GM19025 (cell line): ENCODE measurements around the gene HMGB4.

ENCODE experiments used
- ATAC-seq: cut with Tn5 transposase; IDR thresholded peaks from one replicate; pipeline ENCODE4 v1.9.1; 2021; ENCODE audit warnings: mild to moderate bottlenecking, low read depth, moderate library complexity; ENCODE audit not compliant: unreplicated experiment

HMGB4 gene, protein sequence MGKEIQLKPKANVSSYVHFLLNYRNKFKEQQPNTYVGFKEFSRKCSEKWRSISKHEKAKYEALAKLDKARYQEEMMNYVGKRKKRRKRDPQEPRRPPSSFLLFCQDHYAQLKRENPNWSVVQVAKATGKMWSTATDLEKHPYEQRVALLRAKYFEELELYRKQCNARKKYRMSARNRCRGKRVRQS

DNA sequence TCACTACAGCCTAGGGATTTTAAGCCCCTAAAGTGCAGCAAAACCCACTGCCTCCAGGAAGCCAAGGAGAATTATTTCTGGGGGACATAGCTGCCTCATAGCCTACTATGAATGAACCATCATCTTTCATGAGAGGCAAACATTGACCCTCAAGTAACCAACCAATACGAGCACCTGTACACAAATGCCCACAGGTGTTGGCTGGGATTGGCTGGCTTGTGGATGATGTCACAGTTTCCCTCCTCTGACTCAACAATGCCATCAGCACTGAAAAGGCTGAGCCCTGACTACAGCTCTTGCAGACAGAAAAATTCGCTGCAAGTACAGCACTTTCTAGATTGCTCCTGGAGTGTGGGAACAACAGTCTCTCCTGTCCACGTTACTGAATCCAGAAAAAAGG is at the start of gene HMGB4:
Gene HMGB4, plus strand, starts transcription at position 301 of the 400 bp plus-strand sequence. CDS start 113 bp downstream, outside the sequence.
- no peak for ATAC-seq

GRCh38 chr1:33814166-33814565 is 49.7 kb upstream of the HMGB4 start:
- no peak for ATAC-seq

DNA sequence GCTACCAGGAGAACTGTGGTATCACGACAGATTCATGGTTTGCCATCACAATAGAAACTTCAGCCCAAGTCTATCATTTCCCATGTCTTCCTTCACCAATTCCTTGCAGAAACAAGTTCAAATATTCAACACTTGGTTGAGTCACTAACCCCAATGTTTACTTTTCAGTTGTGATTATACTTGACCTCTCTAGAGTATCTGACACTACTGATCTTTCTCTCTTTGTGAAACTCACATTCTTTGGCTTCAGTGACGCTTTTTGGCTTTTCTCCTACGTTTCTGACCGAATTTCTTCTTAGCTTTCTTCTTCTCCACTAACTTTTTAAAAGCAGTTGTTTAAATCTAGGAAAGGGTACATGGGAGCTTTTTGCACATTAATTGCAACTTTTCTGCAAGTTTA is 48.8 kb upstream of the HMGB4 start:
- ATAC-seq, result no peak

DNA sequence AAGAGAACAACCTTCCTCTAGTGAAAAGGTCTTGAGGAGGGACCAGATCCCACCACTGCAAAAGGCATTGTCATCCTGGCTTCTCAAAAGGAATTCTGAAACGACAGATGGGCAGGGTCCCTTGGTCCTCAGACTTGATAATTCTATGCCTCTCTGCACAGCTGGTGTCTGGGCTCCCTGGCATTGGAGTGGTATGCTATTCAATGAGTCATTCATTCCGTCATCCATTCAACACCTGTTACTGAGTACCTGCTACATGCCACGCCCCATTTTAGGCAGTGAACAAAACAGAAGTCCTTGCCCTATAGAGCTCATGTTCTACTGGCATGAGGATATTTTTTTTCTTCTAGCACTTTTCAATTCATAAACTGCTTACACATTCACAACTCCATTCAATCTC is 45.8 kb upstream of the HMGB4 start:
- no peak for ATAC-seq

- no peak for ATAC-seq
Measured at GRCh38 chr1:33819290-33819912, 44.5 kb upstream of the HMGB4 start.

DNA sequence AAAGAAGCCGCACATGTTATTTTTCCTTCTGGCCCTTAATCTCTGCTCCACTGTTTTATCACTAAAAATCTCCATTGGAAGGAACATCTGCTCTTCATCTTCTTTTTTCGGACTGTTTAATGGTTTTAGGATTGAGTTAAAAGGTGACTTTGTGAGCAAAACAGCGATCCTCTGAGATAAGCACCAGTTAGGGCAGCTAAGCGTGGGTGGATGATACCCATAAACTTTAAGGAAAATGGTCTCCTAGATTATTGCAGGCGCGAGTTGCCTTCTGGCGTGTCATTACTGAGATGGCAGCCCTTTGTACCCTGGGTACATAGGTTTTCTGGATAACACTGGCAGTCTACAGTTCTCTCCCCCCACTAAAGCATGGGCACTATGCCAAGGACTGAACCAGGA is 44.0 kb upstream of the HMGB4 start:
- no peak for ATAC-seq

DNA sequence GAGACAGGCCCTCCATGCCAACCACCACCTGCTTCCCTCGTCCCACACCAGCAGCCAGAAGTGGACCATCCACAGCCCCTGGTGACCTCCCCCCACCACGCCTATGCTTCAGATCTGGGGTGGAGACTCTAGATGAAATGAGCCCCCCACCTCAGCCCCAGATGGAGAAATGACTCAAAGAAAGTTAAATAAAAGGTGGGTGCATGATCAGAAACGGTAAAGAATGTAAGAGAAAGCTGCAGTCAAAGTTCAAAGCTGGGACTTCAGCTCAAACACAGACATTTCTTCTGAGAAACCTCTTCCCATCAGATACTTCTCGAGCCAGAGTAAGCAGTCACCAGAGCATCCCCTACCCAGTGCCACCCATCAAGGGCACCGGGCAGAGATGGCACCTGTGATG is 43.1 kb upstream of the HMGB4 start:
- ATAC-seq, result no peak

DNA sequence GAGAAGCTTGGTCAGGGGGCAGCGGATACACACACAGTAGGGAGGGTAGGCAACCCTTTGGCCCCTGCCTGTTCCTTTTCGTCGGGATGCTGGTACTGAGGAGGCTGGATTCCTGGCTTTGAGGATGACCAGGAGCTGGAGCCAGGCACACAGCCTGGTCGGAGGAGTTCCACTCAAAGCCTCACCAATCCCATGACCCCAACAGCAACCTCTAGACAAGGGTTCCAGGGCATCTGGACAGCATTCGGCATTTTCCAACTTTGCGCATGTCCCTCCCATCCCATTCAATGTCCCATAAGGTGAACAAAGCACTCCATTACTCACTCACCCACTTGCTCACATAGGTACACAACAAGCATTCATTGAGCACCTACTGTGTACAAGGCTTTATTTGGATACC is 42.6 kb upstream of the HMGB4 start:
- no peak for ATAC-seq

GRCh38 chr1:33822396-33822795 is 41.5 kb upstream of the HMGB4 start:
- no peak for ATAC-seq

DNA sequence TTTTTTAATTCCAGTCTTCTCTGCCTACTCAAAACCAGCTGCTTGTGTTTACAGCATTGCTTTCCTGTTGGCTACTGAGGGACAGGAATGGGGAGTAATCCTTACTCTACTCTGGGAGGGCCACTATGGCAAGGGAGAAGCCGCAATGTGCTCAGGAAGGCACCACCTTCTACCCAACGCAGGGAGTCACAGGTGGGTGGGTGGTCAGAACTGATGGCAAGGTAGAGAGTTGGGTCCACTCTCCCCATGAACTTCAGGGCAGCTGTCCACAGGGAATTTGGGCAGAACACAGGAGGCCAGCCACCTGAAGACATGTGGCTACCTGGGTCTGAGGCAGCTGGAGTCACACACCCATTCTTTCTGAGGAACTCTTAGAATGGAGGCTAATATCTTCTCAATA is 40.5 kb upstream of the HMGB4 start:
- ATAC-seq, result no peak

DNA sequence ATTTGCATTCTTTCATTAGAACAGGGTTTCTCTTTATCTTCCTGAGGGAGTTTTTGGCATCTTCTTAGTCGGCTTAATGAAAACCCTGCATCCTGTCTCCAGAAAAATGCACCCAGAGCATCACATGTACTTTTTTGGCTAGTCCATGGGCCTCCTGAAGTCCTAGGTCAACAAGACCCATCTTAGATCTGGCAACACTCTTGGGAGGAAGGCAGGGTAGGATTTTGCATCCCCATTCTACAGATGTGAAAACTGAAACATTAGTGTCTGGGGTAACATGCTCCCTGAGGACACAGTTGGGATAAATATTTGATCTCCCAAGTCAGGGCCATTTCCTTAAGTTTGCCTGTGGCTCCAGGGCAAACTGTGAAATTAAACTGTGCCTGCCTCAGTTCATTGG is 40.0 kb upstream of the HMGB4 start:
- ATAC-seq, result no peak

DNA sequence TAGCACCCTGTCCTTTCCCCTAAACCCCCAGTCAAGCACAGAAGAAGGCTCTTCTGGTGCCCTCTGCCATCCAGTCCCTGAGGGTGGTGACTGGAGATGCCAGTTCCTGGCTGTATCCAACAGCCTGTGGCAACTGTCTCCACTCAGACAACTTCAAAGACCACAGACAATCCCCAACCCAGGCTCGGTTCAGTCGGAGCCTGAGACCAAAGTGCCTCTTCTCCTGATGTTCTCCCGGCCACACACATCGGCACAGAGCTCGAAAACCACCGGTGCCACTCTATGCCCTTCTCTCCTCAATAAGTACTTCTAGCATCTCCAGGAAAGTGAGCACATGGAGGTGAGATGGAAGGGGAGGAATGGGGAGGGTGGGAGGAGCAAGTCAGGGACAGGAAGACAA is 39.6 kb upstream of the HMGB4 start:
- no peak for ATAC-seq

DNA sequence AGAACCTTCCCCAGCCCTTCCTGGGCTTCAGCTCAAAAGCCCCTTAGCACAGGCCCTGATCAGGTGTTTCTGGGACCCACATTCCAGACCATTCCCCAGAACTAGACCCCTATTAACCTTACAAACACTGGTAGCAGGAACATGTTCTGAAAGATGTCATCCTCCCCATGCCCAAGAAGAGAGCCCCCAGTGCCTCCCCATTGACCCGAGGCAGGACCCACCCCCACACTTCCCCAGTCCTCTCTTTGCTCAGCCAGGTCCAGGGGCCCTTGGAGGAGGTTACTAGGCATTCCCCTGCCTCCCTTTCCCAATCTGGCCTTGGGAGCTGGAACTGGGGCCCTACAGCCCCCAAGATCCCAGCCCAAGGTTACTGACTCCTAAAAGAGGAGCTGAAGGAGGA is 38.9 kb upstream of the HMGB4 start:
- no peak for ATAC-seq

DNA sequence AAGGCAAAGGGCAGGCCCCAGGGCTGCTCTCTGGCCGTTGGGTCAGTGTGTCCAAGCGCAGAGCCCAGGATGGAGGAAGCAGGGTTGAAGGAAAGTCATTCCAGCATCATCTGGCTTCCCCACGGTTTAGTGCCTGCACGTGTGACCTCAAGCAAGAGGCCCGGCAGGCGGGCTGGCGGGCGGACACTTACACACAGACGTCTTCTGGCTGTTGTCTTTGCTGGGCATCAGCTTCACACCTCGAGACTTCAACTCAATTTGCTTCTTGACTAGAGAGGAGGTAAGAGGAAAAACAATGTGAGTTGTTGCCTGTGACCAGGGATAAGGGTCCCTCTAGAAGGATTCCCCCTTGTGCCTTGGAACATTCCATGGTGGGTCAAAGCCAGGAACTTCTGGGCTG is 38.4 kb upstream of the HMGB4 start:
- ATAC-seq, result no peak

- ATAC-seq, result no peak
Measured at GRCh38 chr1:33826311-33826710, 37.6 kb upstream of the HMGB4 start.

GRCh38 chr1:33826711-33827110 is 37.2 kb upstream of the HMGB4 start:
- no peak for ATAC-seq

- ATAC-seq, result no peak
Measured at GRCh38 chr1:33828059-33828458, 35.8 kb upstream of the HMGB4 start.

DNA sequence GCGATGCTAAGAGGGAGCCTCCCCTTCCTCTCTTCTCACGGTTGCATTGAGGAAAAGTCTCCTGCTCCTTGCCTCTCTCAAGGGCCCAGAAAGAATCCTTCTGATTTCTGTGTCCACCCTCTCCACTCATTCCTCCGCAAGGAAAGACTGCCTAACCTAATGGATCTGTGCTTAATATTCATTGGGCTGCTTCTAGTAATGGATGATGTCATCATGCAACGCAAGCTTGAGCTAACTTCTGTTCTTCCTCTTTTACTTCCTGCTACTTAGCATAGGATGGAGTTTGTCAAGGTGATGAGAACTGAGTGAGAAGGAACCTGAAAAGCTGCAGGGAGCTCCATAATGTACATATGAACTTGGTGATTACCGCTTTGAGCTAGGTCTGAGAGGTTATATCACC is 35.2 kb upstream of the HMGB4 start:
- ATAC-seq, result no peak

DNA sequence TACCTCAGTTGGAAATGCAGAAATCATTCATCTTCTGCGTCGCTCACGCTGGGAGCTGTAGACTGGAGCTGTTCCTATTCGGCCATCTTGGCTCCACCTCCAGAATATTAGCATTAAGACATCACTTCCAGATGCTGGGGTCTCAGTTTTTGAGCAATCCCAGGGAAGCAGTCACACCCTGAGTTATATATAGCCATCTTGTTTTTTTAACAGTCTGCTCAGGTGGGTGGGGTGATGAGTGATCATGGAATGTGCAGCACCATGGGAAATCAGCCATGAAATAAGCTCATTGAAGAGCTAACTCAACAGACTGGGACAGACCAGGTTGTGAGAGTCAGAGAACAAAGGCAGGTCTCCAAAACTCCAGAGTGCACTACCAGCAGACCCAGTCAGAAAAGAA is 27.0 kb upstream of the HMGB4 start:
- no peak for ATAC-seq

DNA sequence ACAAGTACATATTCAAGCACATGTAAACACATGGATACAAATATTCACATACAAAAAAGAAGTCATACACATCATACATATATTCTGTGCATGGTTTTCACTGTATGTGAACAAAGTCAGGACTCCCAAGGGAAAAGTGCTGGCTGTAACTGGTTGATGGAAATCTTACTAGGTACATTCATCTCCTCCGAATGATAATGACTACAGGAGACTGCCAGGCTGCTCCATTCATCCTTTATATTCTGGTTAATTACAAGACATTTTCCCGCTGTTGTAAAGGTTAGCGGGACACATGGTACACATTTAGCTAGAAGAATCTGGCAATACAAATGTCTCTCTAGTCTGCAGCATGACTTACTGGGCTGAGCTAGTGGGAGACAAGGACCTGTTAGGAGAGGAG is 26.2 kb upstream of the HMGB4 start:
- ATAC-seq, result no peak

- ATAC-seq, result no peak
Measured at GRCh38 chr1:33841494-33841893, 22.4 kb upstream of the HMGB4 start.

- ATAC-seq, result no peak
Measured at GRCh38 chr1:33842348-33842747, 21.5 kb upstream of the HMGB4 start.

GRCh38 chr1:33844166-33844565 is 19.7 kb upstream of the HMGB4 start:
- ATAC-seq, result no peak
